ENCODE data around the gene FTO. TPM values are rescaled to one million over a fixed set of nuclear protein-coding genes. Genes with fewer than 3 reads are reported as not detected.
A peak's percentile ranks its signal among the peaks of the same experiment; 100 is the strongest.

FTO gene
- total RNA-seq, 1 donor = 135 TPM

- TF ChIP-seq CTCF (IDR thresholded peaks at IDR 0.05; ENCODE audit: insufficient read depth, low read length) = no peak
- H3K4me3 ChIP-seq (ENCODE audit: low read depth, low read length) = no peak overlapping the region
- no peak for DNase-seq (ENCODE audit: low read depth)
Observed at GRCh38 chr16:53900667-53901066, 196.7 kb downstream of the FTO start.

DNA sequence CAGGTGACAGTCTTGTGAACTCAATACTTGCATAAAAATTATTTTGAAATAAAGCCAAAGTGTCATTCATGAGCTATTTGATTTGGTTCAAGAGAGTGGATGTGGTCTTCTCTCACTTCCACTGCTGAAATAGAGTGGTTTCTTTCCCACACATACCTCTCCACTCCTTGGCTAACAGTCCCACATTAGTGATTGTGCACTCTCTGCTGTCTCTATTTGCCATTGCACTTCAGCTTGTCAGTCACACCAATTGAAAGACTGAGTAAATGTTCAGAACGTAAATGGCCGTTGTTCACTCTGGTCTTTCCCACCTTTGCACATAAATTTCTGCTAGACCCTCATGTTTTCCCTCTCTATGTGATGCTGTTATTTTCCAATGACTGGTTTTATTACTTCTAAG, 197.5 kb downstream of the FTO start:
- no peak overlapping the region for H3K4me3 ChIP-seq (ENCODE audit: low read depth, low read length)
- TF ChIP-seq CTCF (IDR thresholded peaks at IDR 0.05; ENCODE audit: insufficient read depth, low read length) = no peak
- DNase-seq (ENCODE audit: low read depth) = no peak

DNA sequence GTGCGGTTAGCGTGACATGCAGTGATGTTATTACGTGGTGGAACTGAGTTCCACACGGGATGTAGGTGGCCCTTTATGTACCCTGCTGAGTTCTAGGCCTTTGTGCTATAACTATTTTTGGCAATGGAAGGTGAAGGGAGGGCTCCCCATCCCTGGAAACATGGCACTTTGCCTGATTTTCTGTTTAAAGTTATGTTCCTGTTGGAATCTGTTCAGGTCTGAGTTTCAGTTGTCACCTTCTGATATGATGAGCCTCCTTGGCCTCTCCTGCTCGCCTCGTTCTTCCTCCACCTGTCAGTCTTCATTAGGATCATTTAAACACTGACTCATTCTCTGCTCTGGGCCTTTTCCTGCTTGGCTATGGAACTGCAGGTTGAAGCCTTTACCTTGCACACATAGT, 200.6 kb downstream of the FTO start:
- no peak for DNase-seq (ENCODE audit: low read depth)
- no peak for TF ChIP-seq CTCF (IDR thresholded peaks at IDR 0.05; ENCODE audit: insufficient read depth, low read length)
- no peak overlapping the region for H3K4me3 ChIP-seq (ENCODE audit: low read depth, low read length)

DNA sequence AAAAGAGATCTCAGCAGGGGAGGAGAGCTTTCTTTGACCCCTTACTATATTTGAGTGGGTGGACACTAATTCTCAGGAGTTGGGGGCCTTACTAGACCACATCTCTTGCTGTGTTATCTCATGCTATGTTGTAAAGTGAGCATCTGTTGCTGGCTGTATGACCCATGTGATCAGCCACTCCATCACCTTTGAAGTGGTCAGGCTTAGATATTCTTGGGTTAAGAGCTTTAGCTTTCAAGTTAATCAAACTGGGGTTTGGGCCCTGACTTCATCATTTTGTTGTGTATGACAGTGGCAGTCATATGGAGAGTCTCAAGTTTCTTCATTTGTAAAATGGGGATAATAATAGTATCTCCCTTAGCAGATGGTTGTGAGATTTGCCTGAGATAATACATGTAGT, 201.1 kb downstream of the FTO start:
- H3K4me3 ChIP-seq (ENCODE audit: low read depth, low read length) = no peak overlapping the region
- DNase-seq (ENCODE audit: low read depth) = no peak
- TF ChIP-seq CTCF (IDR thresholded peaks at IDR 0.05; ENCODE audit: insufficient read depth, low read length) = no peak

- no peak for TF ChIP-seq CTCF (IDR thresholded peaks at IDR 0.05; ENCODE audit: insufficient read depth, low read length)
- peak; percentile 14 for DNase-seq (ENCODE audit: low read depth)
Observed at GRCh38 chr16:53908731-53909130, 204.8 kb downstream of the FTO start.

DNA sequence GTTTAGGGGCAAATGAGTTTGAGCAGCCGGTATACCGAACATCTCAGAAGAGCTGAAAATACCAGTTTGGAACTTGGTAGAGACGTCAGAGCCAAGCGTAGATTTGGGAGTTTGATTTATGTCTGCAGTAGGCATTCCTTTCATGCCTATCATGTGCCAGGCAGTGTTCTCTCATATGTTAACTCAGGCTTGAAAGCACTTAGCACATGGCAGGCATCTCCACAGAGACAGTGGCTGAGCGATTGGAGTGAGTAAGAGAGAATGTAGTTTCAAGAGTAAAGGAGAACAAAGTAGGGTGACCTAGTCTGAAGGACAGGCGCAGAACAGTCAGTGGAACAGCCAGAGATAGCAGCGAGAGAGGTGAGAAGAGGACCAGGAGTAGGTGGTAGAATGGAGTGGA, 207.0 kb downstream of the FTO start:
- TF ChIP-seq CTCF (IDR thresholded peaks at IDR 0.05; ENCODE audit: insufficient read depth, low read length) = no peak
- no peak for DNase-seq (ENCODE audit: low read depth)

More at GRCh38 chr16:53908731-53909130, 204.8 kb downstream of the FTO start:
- no peak overlapping the region for H3K4me3 ChIP-seq (ENCODE audit: low read depth, low read length)

GRCh38 chr16:53911513-53911912, 207.6 kb downstream of the FTO start:
- no peak for TF ChIP-seq CTCF (IDR thresholded peaks at IDR 0.05; ENCODE audit: insufficient read depth, low read length)
- H3K4me3 ChIP-seq (ENCODE audit: low read depth, low read length) = no peak overlapping the region
- no peak for DNase-seq (ENCODE audit: low read depth)

More for the DNA sequence above, 207.0 kb downstream of the FTO start:
- no peak overlapping the region for H3K4me3 ChIP-seq (ENCODE audit: low read depth, low read length)

Measured in fibroblast of the aortic adventitia (primary cell).